8988T (cell line): Measurements from ENCODE around the gene FAM13A.
"Not testable (repeated sequence)": the region's sequence is repeated elsewhere in the genome, so short reads cannot be mapped to it uniquely, and the experiment has no call there.

Experiments
- DNase-seq: peaks from one replicate; pipeline ENCODE4 v3.0.0; 2011

Gene FAM13A

DNA sequence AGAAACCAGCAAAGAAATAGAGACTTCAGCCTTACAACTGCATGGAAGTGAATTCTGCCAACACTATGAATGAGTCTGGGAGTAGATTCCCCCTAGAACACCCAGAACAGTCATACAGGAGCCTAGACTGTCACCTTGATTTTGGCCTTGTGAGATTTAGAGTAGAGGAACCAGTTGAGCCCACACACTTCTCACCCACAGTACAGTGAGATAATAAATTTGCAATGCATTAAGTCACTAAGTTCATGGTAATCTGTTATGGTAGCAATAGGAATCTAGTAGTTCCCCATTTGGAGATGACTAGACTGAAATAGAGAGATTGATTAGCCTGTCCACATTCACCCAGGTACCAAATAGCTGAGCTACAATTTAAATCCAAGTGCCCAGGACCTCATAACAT, 59.0 kb downstream of the FAM13A start:
- no peak for DNase-seq

DNA sequence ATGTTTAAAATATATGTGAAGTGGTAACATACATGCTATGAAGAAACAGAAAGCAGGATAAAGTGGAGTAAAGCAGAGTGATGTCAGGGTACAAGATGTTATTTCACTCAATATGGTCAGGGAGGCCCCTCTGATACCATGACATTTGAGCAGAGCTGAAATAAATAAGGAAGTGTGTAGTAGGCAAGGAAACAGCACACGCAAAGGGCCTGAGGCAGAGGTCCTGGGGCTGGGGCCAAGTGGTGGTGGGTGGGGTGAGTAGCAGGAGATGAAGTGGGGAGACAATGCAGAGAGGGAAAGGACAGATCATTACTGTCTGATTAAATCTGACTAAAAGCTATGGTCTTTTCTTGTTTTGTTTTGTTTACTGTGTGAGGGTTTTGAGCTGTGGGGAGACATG, 61.1 kb downstream of the FAM13A start:
- no peak for DNase-seq

DNA sequence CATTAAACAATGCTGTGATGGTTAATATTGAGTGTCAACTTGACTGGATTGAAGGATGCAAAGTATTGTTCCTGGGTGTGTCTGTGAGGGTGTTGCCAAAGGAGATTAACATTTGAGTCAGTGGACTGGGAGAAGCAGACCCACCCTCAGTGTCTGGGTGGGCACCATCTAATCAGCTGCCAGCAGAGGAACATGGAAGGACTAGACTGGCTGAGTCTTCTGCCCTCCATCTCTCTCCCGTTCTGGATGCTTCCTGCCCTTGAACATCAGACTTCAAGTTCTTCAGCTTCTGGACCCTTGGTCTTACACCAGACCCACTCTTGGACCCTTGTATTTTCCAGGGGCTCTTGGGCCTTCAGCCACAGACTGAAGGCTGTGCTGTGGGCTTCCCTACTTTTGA, 61.7 kb downstream of the FAM13A start:
- not testable (repeated sequence) for DNase-seq

DNA sequence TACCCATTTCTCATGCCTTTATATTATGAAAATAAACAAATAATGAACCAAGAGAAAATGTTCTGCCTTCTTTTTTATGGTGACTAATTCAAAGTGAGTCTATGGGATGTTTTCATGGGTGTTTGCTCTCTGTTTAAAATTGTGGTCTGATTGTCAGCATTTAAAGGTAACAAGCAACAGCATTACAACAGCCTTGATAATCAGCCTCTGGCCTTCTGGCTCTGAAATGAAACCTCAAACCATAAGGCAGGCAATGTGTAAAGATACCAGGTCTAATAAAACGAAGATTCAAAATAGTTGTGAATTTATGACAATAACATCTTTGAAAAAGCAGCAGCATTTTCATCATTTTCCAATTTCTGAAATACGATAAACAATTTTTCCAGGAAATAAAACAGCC, 63.7 kb downstream of the FAM13A start:
- no peak for DNase-seq

DNA sequence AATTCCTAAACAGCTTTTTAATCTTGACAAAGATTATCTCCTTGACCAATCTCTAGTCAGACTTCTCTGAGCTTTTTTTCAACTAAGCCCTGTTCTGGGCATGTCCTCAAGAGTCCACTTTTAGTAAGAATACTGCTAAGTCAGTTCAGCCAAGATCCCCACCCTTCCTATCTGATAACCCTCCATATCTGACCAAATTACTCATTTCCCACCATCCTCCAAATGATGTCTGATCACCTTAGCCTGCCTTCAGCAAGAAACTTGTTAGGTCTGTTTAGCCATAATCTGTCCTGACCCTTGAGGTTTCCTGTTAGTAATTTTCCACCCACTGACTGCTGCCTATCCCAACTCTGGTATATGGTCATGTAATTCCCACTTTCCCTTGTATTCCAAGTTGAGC, 65.2 kb downstream of the FAM13A start:
- DNase-seq, result no peak

DNA sequence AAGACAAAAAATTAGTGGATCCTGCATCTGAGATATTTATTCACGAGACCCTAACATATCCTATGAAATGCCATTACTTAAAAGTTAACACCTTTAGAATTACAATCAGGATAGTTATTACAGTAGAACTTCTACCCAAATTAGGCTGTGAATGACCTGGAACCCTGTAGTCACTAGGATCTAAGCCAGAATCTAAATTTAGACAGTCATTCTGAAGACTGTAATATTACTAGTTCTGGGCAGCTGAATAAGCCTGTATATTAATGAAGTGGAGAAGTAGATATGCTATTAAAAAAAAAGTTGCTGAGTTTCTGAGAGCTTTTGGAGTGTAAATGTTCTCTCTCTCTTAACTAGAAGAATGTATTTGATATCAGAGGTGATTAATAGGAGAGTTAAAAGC, 67.0 kb downstream of the FAM13A start:
- DNase-seq, result no peak

DNA sequence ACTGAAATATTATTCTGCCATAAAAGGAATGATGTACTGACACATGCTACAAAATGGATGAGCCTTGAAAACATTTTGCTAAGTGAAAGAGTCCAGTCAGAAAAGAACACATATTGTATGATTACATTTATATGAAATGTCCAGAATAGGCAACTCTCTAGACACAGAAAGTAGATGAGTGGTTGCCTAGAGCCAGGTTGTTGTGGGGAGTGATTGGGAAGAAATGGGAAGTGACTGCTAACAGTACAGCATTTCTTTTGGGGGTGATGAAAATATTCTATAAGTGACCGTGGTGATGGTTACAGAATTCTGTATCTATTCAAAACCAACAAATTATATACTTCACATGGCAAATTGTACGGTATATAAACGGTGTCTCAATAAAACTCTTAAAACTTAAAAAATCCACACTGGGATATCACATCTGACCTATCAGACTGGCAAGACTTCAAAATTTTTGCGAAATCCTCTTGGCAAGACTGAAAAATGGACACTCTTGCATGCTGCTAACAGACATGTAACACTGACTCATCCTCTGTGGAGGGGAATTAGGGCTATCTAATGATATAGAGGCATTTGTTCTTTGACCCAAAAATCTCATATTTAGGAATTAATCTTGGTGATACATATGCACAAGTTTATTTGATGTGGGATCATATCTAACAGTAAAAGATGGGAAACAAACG, 71.8 kb downstream of the FAM13A start:
- DNase-seq, result no peak

DNA sequence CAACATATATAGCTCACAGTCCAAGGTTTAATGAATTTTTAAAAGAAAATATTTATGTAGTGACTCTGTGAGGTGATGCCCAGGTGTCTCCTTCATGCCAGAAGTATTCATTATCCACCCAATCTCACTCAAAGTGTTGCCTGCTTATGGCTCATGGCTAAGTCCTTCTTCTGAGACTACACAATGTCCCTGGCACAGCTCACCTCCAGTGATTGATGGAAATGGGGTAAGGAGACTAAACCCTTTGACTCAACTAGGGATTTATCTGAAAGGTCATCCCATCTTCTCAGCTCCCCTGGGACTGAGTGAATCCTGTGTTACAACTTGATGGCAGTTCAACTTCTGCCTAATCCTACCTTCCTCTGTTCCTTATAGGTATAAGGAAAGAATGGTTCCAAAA, 74.2 kb downstream of the FAM13A start:
- no peak for DNase-seq

DNA sequence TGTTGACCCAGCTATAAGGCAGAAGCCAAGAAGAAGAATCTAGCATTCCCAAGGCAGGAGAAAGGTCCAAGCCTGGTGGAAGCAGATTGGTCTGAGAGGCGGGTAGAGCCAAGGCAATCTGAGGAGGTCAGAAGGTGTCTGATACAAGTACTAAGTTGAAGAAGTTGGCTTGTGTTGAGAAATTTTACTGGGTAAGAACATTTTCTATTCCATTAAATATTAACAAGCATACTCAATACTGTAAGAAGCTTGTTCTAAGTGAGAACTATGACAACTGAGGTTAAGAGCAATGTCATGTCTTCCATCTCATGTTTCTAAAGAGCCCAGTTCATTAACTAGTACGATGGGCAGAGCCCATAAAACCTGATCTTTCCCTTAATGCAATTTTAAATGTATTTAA, 75.0 kb downstream of the FAM13A start:
- no peak for DNase-seq

DNA sequence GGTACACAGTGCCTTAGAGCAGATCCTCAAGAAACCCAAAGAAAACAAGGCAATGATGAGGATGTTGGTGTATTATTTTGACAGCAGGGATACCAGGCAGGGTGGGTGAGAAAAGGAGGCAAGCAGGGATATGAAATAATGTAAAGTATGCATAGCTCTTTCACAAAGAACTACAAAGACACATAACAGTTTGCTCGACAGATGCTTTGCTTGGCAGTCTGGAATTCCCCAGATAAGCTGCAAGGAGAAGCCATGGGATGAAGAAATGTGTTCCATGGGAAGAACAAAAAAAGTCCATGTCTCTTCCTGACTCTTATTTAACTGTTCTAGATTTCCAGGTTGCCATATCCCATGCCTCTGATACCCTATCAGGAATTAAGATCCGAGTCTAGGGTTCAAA, 75.4 kb downstream of the FAM13A start:
- no peak for DNase-seq

DNA sequence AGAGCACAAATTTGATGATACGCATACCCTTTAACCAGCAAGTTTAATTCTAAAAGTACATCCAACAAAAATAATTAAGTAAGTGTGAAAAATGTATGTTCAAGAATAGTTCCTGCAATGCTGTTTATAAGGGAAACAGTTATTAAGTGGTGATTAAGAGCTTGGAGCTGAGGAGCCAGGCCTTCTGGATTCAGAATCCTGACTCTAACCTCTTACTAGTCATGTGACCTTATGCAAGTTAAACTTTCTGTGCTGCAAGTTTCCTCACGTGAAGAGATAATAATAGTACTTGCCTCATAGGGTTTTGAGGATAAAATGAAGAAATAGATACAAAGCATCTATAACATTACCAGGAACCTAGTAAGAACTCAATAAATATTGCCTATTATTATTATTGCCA, 77.7 kb downstream of the FAM13A start:
- no peak for DNase-seq

DNA sequence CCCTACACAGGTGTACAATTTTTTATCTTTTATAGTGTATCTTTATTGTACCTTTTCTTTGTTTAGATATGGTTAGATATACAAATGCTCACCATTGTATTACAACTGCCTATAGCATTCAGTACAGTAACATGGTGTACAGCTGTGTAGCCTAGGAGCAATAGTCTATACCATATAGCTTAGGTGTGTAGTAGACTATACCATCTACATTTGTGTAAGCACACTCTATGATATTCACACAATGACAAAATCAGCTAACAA, 80.3 kb downstream of the FAM13A start:
- DNase-seq, result no peak

DNA sequence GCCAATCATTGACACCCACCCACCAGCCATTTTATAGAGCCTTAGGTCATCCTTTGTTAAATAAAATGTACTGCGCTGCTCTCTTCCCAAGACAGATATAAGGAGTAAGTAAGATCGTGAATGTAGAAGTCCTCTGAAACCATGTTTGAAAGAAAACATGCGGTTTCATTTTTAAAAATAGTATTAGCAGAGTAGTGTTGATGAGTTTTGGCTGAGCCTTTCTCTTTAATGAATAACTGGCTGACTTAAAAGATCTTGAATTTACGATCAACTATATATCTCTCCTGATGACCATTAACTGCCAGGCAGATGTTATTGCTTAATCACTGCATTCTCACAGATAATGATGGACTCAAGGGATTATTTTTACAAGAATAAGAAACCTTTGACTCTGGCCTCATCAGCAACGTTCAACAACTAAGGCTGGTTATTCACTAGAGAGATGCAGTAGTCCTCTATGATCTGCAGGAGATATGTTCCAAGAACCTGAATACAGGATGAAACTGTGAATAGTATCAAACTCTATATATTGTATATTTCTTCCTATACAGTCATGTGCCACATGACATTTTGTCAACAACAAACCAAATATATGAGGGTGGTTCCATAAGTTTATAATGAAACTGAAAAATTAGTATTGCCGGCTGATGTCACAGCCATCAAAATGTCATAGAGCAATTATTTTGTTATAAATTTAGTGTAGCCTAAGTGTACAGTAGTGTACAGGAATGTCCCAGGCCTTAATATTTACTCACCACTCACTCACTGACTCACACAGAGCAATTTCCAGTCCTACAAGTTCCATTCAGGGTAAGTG, 80.8 kb downstream of the FAM13A start:
- DNase-seq, result no peak

DNA sequence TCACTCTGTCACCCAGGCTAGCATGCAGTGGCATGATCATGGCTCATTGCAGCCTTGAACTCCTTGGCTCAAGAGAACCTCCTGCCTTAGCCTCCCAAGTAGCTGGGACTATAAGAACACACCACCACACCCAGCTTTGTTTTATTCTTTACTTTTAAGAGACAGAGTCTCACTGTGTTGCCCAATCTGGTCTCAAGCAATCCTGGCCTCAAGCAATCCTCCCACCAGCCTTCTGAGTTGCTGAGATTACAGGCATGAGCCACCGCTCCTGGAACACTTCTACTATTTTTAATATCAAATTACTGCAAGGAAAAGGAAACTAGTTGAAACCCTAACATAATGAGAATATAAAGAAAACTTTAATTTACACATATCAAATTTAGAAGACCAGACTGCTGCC, 85.4 kb downstream of the FAM13A start:
- DNase-seq, result no peak

DNA sequence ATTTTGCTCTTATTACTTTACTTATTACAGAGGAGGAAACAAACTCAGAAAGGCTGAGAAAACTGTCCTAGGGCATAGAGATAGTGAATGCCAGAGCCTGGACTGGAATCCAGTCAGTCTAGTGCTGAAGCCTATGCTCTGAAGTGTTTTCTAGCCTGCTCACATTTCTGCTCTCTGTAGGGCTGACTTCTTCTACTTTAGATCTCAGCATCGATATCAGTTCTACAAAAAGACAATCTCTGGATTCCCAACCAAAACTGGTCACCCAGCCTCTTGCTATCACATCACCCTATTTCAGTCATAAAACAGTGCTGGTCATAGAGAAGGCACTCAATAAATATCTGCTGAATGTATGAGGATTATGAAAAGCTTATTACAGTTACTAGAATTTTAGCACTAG, 87.2 kb downstream of the FAM13A start:
- no peak for DNase-seq

DNA sequence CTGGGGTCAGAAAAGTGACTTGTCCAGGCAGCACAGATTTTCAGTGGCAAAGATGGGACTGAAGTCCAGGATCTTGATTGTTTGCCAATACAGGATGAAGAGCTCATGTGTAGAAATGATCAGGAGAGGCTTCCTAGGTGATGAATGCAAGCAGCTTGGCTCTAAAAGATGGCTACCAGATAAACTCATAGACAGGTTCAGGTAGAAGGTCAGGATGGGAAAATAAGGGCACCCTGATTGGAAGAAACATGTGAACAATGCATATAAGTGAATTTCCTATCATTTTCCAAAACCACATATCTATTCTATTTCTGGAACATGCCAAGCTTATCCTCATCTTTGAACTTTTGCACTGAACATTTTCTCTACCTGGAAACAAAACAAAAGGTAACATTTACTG, 87.7 kb downstream of the FAM13A start:
- no peak for DNase-seq

DNA sequence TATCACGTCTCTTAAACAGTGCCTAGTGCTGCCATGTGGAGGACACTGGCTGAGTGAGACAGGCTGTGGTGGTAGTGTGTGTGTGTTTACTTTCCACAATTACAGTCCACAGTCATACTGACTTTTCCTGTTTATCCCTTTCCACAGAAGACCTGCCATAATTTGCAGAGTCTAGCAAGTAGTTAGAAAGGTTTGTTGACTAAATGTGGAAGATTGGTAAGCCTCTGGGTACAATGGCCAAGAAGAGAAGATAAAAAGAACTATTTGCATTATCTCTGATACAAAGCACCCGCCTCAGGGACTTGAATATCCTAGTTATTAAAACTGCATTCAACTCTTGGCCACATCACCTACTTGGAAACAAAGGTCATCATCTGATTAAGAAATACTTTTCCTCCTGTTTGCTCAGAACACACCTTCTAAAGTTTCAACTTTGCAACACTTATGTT, 89.1 kb downstream of the FAM13A start:
- DNase-seq, result no peak

DNA sequence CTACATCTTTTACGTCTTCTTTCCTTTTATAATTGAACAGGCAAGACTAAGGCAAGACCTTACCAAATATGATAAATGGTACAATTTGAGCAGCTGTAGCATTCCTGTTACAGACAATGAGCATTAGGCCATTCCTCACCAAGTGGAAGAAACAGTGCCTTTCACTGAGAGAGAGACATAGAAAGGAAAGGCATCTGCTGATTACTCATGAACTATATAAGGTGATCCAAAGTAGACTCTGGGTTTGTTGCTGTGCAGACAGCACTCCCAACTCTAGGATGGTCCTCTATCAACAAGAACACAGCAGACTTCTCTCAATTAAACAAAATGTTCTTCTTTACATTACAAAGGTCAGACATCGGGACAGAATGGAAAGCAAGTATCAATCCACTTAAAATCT, 91.9 kb downstream of the FAM13A start:
- no peak for DNase-seq

DNA sequence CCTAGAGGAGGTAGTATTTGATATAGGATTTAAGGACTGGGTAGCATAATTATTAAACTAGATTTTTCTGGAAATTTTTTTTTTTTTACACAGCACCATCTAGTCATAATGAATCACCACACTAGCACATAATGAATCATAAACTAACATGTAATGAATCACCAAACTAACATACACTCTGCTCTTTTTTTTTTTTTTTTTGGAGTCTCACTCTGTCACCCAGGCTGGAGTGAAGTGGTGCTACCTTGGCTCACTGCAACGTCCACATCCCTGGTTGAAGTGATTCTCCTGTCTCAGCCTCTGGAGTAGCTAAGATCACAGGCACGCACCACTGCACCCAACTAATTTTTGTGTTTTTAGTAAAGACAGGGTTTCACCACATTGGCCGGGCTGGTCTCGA, 92.5 kb downstream of the FAM13A start:
- DNase-seq, result no peak

DNA sequence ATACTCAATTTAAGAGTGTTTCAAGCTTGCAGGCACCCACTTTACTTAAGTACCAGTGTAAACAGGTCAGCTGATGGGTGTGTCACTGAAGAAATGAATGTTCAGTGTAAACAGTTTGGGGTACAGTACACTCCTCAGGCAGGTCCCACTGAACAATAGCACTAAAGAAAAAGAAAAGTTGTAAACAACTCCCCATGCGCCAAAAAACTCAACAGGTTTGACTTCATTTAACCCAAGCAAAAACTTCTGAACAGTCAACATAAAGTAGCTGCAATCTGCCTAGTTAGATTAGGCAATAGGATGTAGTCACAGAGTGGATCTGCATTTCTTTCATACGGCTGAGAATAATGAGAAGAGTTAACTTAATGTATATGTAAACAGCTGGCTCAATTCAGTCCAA, 93.2 kb downstream of the FAM13A start:
- no peak for DNase-seq

DNA sequence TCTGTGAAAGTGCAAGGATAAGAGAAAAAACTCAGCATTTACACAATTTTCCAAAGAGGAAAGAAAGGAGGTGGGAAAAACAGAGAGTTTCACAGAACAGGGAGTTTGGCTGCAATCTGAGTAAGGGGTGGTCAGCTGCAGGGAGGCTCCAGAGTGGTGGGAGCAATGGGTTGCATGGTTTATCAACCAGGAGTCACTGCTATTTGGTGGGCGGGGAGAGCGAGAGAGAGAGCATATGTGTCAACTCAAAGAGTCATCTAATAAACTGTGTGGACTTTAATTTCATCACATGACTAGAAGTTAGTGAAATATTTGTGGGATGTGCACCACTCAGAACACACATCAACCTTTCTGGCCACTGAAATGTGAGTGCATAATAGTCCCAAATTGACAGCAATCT, 94.6 kb downstream of the FAM13A start:
- DNase-seq, result no peak

DNA sequence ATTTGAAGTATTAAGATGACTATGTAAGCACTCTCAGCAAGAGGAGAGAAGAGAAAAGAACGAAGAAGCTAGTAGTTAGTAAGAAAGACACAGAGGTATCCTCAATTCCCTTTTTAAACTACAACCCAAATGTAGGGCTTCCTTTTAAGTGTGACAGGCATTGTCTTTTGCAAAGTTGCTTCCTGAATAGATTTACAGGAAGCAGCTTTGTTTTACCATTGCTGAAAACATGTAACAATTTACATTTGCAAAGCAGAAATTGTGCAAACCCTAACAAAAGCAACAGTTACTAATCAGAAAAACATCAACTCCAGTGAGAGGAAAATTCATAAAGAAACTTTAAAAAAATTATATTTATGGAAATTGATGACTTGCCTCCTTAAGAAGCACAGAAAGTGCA, 96.4 kb downstream of the FAM13A start:
- no peak for DNase-seq

DNA sequence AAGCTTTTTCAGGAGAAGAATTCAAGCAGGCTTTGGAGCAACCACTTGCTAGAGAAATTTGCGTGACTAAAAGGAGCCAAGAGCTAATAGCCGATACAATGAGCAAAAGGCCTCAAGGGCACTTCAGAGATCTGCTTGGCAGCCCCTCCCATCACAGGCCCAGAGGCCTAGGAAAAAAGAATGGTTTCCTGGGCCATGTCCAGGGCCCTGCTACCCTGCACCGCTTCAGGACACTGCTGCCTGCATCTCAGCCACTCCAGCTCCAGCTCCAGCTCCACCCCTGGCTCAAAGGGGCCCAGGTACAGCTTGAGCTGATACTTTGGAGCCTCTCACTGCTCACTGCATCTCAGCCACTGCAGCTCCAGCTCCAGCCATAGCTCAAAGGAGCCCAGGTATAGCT, 98.9 kb downstream of the FAM13A start:
- DNase-seq, result no peak

DNA sequence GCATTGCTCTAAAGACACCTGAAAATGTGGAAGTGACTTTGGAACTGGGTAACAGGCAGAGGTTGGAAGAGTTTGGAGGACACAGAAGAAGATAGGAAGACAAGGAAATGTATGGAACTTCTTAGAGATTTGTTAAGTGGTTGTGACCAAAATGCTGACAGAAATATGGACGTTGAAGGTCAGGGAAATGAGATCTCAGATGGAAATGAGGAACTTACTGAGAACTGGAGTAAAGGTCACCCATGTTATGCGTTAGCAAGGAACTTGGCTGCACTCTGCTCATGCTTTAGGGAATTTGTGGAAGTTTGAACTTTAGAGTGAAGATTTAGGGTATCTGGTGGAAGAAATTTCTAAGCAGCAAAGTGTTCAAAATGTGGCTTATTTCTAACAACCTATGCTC, 99.4 kb downstream of the FAM13A start:
- DNase-seq, result no peak
